ENCODE measurements around the gene SEC61A2. TPM values are rescaled to one million over a fixed set of nuclear protein-coding genes. Genes with fewer than 3 reads are reported as not detected.

Gene SEC61A2
- total and polyA plus RNA-seq, 10 of the 15 experiments (the other 5 are each of a cell fraction or from before 2014, with no cell fraction given), result 3.0 to 36.2 (median 8.6) TPM

- ChIA-PET CTCF (interaction anchor here (0.5 to 1.7 kb wide), 2 partner anchors 21 to 426 kb away, joined by 4 read pairs; no protein-coding TSS in a partner anchor), SMC1A (ENCODE audit: uncharacterized antibody, unreplicated experiment) (interaction anchor here (0.5 to 2.1 kb wide), 3 partner anchors 199 to 517 kb away, joined by 3 to 4 read pairs (median 3); no protein-coding TSS in a partner anchor), RAD21 (ENCODE audit: unreplicated experiment) (no interaction called here), POLR2A (interaction anchor here (0.9 kb wide), 1 partner anchor 11 kb away, joined by 3 read pairs; no protein-coding TSS in a partner anchor)
- Histone ChIP-seq H3K4me2 (ENCODE audit: control insufficient read depth, insufficient read depth) (no peak overlapping the region; the same call in 1 of the 2 replicates), H3K27ac (ENCODE audit: control insufficient read depth, insufficient read depth) (no peak overlapping the region), H2AFZ (ENCODE audit: control insufficient read depth, low read depth, low read length) (no peak overlapping the region), H3K9ac (ENCODE audit: control insufficient read depth, insufficient read depth, low read length) (no peak overlapping the region), H3K4me3 (no peak overlapping the region), H3K79me2 (ENCODE audit: control insufficient read depth, insufficient read depth, low read length) (peaks cover 67% of the 10 kb centered on the region), H4K20me1 (ENCODE audit: control insufficient read depth, insufficient read depth) (no peaks in the 10 kb centered on the region; the same call in 1 of the 2 replicates), H3K4me1 (ENCODE audit: control insufficient read depth, insufficient read depth, low read length) (peaks cover 3% of the 10 kb centered on the region; the same call in 1 of the 2 replicates), H3K36me3 (ENCODE audit: control insufficient read depth in 2 of 2, insufficient read depth in 2 of 2, low read length in 1 of 2) (0 out of 4 replicates have a peak, but pooled peaks cover 0 to 2% of the 10 kb centered on the region in 2 experiments), H3K27me3 (replicated peaks in 1 of 2; ENCODE audit: control insufficient read depth in 2 of 2, insufficient read depth in 2 of 2, low read length in 1 of 2) (no peaks in the 10 kb centered on the region), H3K9me3 (replicated peaks; ENCODE audit: control insufficient read depth, insufficient read depth, low read length) (no peaks in the 10 kb centered on the region)
- no peak for DNase-seq (ENCODE audit: low read depth, low spot score)
- TSS peak; percentile 24 for BruUV-seq (replicated peaks)
- WGBS (ENCODE audit: insufficient coverage, insufficient replicate concordance, low lambda C conversion rate, missing lambda C conversion rate), result 80% methylated on average over 5 of the region's 5 CpGs
- TF ChIP-seq CTCF (IDR thresholded peaks at IDR 0.05 in 2 of 3, conservative IDR thresholded peaks at IDR 0.05 in 1 of 3; ENCODE audit: control insufficient read depth in 2 of 3, extremely low read depth in 1 of 3, insufficient read depth in 1 of 3, low read depth in 3 of 3, low read length in 3 of 3) (no peak), ZBTB33 (IDR thresholded peaks at IDR 0.05) (no peak), STAT3 (IDR thresholded peaks at IDR 0.05; ENCODE audit: low read depth, low read length) (no peak), ESRRA (IDR thresholded peaks at IDR 0.05; ENCODE audit: low read length) (no peak), NFYB (IDR thresholded peaks at IDR 0.05; ENCODE audit: insufficient read depth, low read depth, low read length) (no peak), ZBED1 (IDR thresholded peaks at IDR 0.05; ENCODE audit: borderline replicate concordance) (no peak), ATF2 (IDR thresholded peaks at IDR 0.05; ENCODE audit: low read length) (no peak), PKNOX1 (IDR thresholded peaks at IDR 0.05) (no peak), ZNF384 (IDR thresholded peaks at IDR 0.05; ENCODE audit: borderline replicate concordance, low read depth, low read length) (no peak)
- in situ Hi-C loops (cut with MboI), result no loop called here
- no peak for ATAC-seq
- intact Hi-C loops (cut with micrococcal nuclease; ENCODE audit: unreplicated experiment), result no loop called here
- no peak for FAIRE-seq
Observed at GRCh38 chr10:12193193-12193592, 63.7 kb downstream of the SEC61A2 start.
